Panc1 (cell line): Measurements from ENCODE around the gene NTM. TPM values are rescaled to one million over a fixed set of nuclear protein-coding genes. Genes with fewer than 3 reads are reported as not detected.

ENCODE experiments used
- ATAC-seq: fragments of 200-7000 bp; cut with Tn5 transposase; 2 replicates; pipeline ENCODE4 v1.9.1; 2020; ENCODE audit warnings: mild to moderate bottlenecking, moderate library complexity
- BruUV-seq: library from RNA; stranded (reverse); fragments of 400-500 nt; replicated peaks from 2 replicates; lab custom pipeline; 2021; lab: Mats Ljungman, UMichigan
- CTCF ChIA-PET: fragments of 300-600 bp; sonication (Branson Sonifier 250); formaldehyde crosslinking; loops from one replicate; lab custom pipeline; 2022; ENCODE audit warnings: antibody characterized with exemption; lab: Charles Lee
- POLR2A ChIA-PET: fragments of 300-600 bp; sonication (Branson Sonifier 250); formaldehyde crosslinking; loops from one replicate; lab custom pipeline; 2022; ENCODE audit warnings: antibody characterized with exemption; lab: Charles Lee
- DNase-seq: peaks from one replicate; pipeline ENCODE4 v3.0.0-alpha.2; 2010; ENCODE audit warnings: low read depth, low spot score
- H3K27ac ChIP-seq: 2 replicates; pipeline ENCODE4 v1.5.1; 2011; ENCODE audit warnings: mild to moderate bottlenecking, low read length, inconsistent platforms
- H3K27me3 ChIP-seq: fragments of 200-500 bp; sonication (Bioruptor generic); 2 replicates; pipeline ENCODE4 v1.6.0; 2014; ENCODE audit warnings: low read length, inconsistent platforms; ENCODE audit not compliant: control insufficient read depth, insufficient read depth
- H3K36me3 ChIP-seq: fragments of 200-500 bp; sonication (Bioruptor generic); 2 replicates; pipeline ENCODE4 v1.5.1; 2014; ENCODE audit warnings: inconsistent platforms, mild to moderate bottlenecking, low read length, moderate library complexity; ENCODE audit not compliant: control insufficient read depth, insufficient read depth
- H3K4me1 ChIP-seq: 2 replicates; pipeline ENCODE4 v1.5.1; 2011; ENCODE audit warnings: inconsistent platforms, mild to moderate bottlenecking, low read length, moderate library complexity; ENCODE audit not compliant: control insufficient read depth, insufficient read depth
- H3K4me3 ChIP-seq, 2 experiments: 2 replicates each; pipeline ENCODE4 v1.5.1; 2011 to 2012; ENCODE audit warnings: low read depth in 2 of 2, low read length in 2 of 2, mild to moderate bottlenecking in 2 of 2, inconsistent platforms in 1 of 2, moderate library complexity in 1 of 2
- H3K9me3 ChIP-seq: fragments of 200-500 bp; sonication (Bioruptor generic); 2 replicates; pipeline ENCODE4 v1.5.1; 2014; ENCODE audit warnings: low read depth, mild to moderate bottlenecking, inconsistent platforms, low read length, moderate library complexity; ENCODE audit not compliant: control insufficient read depth, insufficient read depth
- POLR2AphosphoS5 ChIP-seq: IDR thresholded peaks from 2 replicates; pipeline ENCODE4 v1.6.1; 2012; ENCODE audit warnings: mild to moderate bottlenecking, low read depth, low read length, moderate library complexity
- SIN3A ChIP-seq: IDR thresholded peaks from 2 replicates; pipeline ENCODE4 v1.6.1; 2012; ENCODE audit warnings: low read depth, mild to moderate bottlenecking, low read length, moderate library complexity, borderline replicate concordance; ENCODE audit not compliant: insufficient read depth
- TCF7L2 ChIP-seq: IDR thresholded peaks from 2 replicates; pipeline ENCODE4 v1.6.1; 2011; ENCODE audit warnings: mild to moderate bottlenecking, low read depth, low read length, inconsistent platforms
- in situ Hi-C: cut with HindIII; loops from 2 replicates; pipeline ENCODE4 v1.10.0; 2016; ENCODE audit warnings: low sequenced_read_pairs, low pct_unique_long_range_greater_than_20kb
- intact Hi-C: fragments of 100-400 bp; cut with micrococcal nuclease; formaldehyde crosslinking; loops from one replicate; pipeline ENCODE4 v1.10.0; 2022; ENCODE audit not compliant: unreplicated experiment
- total RNA-seq: library from RNA; stranded (reverse); gene quantifications from one replicate; pipeline ENCODE4 v1.2.1, GENCODE V29; 2021; ENCODE audit not compliant: unreplicated experiment
- TF ChIP-seq, protein P1 (sequence below), 2 experiments: IDR thresholded peaks; 2 replicates each; pipeline ENCODE4 v1.6.1; 2011 to 2012; ENCODE audit warnings: low read depth in 2 of 2, control low read depth in 1 of 2, low read length in 1 of 2, mild to moderate bottlenecking in 1 of 2, moderate library complexity in 1 of 2; ENCODE audit not compliant: insufficient read depth in 1 of 2
- TF ChIP-seq, protein P2 (sequence below): fragments of 450-650 bp; IDR thresholded peaks from 2 replicates; pipeline ENCODE4 v1.5.1; 2017; ENCODE audit warnings: mild to moderate bottlenecking

NTM gene
- total RNA-seq, 1 experiment from 2014 or later, result 0.10 TPM

DNA sequence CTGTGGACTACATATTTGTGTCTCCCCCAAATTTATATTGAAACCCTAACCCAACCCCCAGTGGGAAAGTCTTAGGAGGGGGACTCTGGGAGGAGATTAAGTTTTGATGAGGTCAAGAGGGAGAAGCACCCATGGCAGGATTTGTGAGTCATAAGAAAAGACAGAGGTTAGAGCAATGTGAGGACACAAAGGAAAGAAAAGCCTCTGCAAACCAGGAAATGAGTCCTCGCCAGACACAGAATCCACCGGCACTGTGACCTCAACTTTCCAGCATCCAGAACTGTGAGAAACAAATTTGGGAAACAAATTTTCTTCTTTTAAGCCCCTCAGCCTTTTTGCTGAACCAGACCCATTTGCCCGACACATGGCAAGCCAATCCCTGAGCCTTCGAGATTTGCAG lies 397.0 kb downstream of the NTM start:
- ChIA-PET POLR2A (no interaction called here), CTCF (no interaction called here)
- no peak overlapping the region for H3K4me3 ChIP-seq
- H3K4me1 ChIP-seq, result no peaks in the 10 kb centered on the region
- H3K27me3 ChIP-seq, result no peaks in the 10 kb centered on the region
- intact Hi-C loops (no loop called here), in situ Hi-C loops (no loop called here)
- no peak for DNase-seq
- H3K27ac ChIP-seq, result no peak overlapping the region
- no peak for TF ChIP-seq POLR2AphosphoS5
- TF ChIP-seq, protein P1, sequence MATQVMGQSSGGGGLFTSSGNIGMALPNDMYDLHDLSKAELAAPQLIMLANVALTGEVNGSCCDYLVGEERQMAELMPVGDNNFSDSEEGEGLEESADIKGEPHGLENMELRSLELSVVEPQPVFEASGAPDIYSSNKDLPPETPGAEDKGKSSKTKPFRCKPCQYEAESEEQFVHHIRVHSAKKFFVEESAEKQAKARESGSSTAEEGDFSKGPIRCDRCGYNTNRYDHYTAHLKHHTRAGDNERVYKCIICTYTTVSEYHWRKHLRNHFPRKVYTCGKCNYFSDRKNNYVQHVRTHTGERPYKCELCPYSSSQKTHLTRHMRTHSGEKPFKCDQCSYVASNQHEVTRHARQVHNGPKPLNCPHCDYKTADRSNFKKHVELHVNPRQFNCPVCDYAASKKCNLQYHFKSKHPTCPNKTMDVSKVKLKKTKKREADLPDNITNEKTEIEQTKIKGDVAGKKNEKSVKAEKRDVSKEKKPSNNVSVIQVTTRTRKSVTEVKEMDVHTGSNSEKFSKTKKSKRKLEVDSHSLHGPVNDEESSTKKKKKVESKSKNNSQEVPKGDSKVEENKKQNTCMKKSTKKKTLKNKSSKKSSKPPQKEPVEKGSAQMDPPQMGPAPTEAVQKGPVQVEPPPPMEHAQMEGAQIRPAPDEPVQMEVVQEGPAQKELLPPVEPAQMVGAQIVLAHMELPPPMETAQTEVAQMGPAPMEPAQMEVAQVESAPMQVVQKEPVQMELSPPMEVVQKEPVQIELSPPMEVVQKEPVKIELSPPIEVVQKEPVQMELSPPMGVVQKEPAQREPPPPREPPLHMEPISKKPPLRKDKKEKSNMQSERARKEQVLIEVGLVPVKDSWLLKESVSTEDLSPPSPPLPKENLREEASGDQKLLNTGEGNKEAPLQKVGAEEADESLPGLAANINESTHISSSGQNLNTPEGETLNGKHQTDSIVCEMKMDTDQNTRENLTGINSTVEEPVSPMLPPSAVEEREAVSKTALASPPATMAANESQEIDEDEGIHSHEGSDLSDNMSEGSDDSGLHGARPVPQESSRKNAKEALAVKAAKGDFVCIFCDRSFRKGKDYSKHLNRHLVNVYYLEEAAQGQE (IDR thresholded peaks at IDR 0.05; ENCODE audit: insufficient read depth in 1 of 2, low read depth in 2 of 2, low read length in 1 of 2), result no peak
- no peak for TF ChIP-seq TCF7L2
- TF ChIP-seq, protein P2, sequence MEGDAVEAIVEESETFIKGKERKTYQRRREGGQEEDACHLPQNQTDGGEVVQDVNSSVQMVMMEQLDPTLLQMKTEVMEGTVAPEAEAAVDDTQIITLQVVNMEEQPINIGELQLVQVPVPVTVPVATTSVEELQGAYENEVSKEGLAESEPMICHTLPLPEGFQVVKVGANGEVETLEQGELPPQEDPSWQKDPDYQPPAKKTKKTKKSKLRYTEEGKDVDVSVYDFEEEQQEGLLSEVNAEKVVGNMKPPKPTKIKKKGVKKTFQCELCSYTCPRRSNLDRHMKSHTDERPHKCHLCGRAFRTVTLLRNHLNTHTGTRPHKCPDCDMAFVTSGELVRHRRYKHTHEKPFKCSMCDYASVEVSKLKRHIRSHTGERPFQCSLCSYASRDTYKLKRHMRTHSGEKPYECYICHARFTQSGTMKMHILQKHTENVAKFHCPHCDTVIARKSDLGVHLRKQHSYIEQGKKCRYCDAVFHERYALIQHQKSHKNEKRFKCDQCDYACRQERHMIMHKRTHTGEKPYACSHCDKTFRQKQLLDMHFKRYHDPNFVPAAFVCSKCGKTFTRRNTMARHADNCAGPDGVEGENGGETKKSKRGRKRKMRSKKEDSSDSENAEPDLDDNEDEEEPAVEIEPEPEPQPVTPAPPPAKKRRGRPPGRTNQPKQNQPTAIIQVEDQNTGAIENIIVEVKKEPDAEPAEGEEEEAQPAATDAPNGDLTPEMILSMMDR, result no peak
- no peak for TF ChIP-seq SIN3A
- no peaks in the 10 kb centered on the region for H3K9me3 ChIP-seq
- ATAC-seq, result no peak
- no peaks in the 10 kb centered on the region for H3K36me3 ChIP-seq
- BruUV-seq, result no TSS peak

DNA sequence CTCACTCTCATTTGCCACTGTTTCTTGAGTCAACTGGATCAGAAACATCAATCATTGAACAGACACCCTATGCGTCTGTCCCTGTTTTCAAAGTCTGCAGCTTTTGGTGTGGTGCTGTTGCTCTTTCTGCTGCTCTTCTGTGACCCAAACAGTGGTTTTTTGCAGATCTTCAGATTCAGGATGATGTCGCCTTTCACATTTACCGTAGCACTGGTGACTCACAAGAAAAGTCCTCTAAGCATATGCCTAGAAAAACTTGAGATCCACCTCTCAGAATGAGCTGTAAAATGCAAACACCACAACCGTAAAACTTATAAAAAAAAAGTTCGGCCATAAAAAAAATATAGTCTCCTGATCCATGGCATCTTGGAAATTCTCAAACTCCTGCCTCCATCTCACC lies 400.4 kb downstream of the NTM start:
- POLR2A ChIA-PET, result no interaction called here
- Histone ChIP-seq H3K27ac (no peak overlapping the region), H3K4me3 (no peak overlapping the region)

More for the DNA sequence above, 400.4 kb downstream of the NTM start:
- H3K4me1 ChIP-seq, result no peaks in the 10 kb centered on the region
- TF ChIP-seq TCF7L2, result no peak
- no peak for TF ChIP-seq SIN3A
- TF ChIP-seq POLR2AphosphoS5, result no peak
- TF ChIP-seq, protein P2, result no peak
- TF ChIP-seq, protein P1 (IDR thresholded peaks at IDR 0.05; ENCODE audit: insufficient read depth in 1 of 2, low read depth in 2 of 2, low read length in 1 of 2), result no peak
- CTCF ChIA-PET, result no interaction called here
- H3K9me3 ChIP-seq, result no peaks in the 10 kb centered on the region
- no peak for DNase-seq
- H3K27me3 ChIP-seq, result no peaks in the 10 kb centered on the region
- no peaks in the 10 kb centered on the region for H3K36me3 ChIP-seq
- intact Hi-C loops, result no loop called here
- in situ Hi-C loops, result no loop called here
- BruUV-seq, result no TSS peak
- ATAC-seq, result no peak
